Tibial artery (tissue), 4 donors: ENCODE measurements around the gene CREBZF.
A peak's percentile ranks its signal among the peaks of the same experiment; 100 is the strongest.

Experiments used
- DNase-seq, 2 donors: peaks; one replicate each; pipeline ENCODE4 v3.0.0-alpha.2; 2019
- H3K27ac ChIP-seq, 2 donors: fragments of 200-600 bp; sonication (generic) in 1 of 2; 1 replicate in 1 of 2; 2 replicates in 1 of 2; pipeline ENCODE4 v1.5.1; 2018 to 2019; ENCODE audit warnings: mild to moderate bottlenecking in 1 of 2
- H3K27me3 ChIP-seq, 2 donors: fragments of 200-600 bp; sonication (generic) in 1 of 2; one replicate each; pipeline versions ENCODE4 v1.5.1 to v1.6.0; 2016 to 2019
- H3K36me3 ChIP-seq, 3 donors: fragments of 200-600 bp; sonication (generic) in 2 of 3; one replicate each; pipeline ENCODE4 v1.5.1; 2016 to 2019; ENCODE audit warnings: mild to moderate bottlenecking in 2 of 3
- H3K4me1 ChIP-seq, 4 donors: fragments of 200-600 bp; sonication (generic) in 2 of 4; 1 replicate in 3 of 4; 2 replicates in 1 of 4; pipeline ENCODE4 v1.5.1; 2016 to 2019
- H3K4me3 ChIP-seq, 2 donors: fragments of 200-600 bp; sonication (generic) in 1 of 2; 1 replicate in 1 of 2; 2 replicates in 1 of 2; pipeline ENCODE4 v1.5.1; 2018 to 2019; ENCODE audit warnings: mild to moderate bottlenecking in 2 of 2
- H3K9me3 ChIP-seq, 3 donors: fragments of 200-600 bp; sonication (generic) in 1 of 3; one replicate each; pipeline ENCODE4 v1.5.1; 2016 to 2019
- CTCF ChIP-seq, 2 experiments: fragments of 200-600 bp in 1 of 2; fragments of 450-650 bp in 1 of 2; IDR thresholded peaks; one replicate each; pipeline ENCODE4 v1.5.1; 2017 to 2019; ENCODE audit warnings: antibody characterized with exemption in 2 of 2, mild to moderate bottlenecking in 1 of 2, moderate library complexity in 1 of 2
- intact Hi-C: fragments of 100-400 bp; cut with DNase I; formaldehyde crosslinking; loops from one replicate; pipeline ENCODE4 v1.15.0; 2023; ENCODE audit warnings: low total_unique reads

CREBZF gene

GRCh38 chr11:85665733-85666132 is 804 bp upstream of the CREBZF start:
- no peaks in the 10 kb centered on the region for H3K27me3 ChIP-seq
- peaks cover 0 to 26% (median 12%) of the 10 kb centered on the region in 4 donors for H3K4me1 ChIP-seq
- TF ChIP-seq CTCF (IDR thresholded peaks at IDR 0.05) = no peak
- H3K36me3 ChIP-seq = no peaks in the 10 kb centered on the region
- intact Hi-C loops = no loop called here
- H3K9me3 ChIP-seq = no peaks in the 10 kb centered on the region
- no peak overlapping the region for H3K4me3 ChIP-seq
- DNase-seq = no peak
- peak overlapping the region; percentile 96 to 98 for H3K27ac ChIP-seq

GRCh38 chr11:85663753-85664614 is 945 bp downstream of the CREBZF start:
- H3K9me3 ChIP-seq = no peaks in the 10 kb centered on the region
- H3K27me3 ChIP-seq = no peaks in the 10 kb centered on the region
- peak; percentile 82 to 90 for DNase-seq
- intact Hi-C loops = loop anchor here (5.0 kb wide), 1 partner anchor 37 kb away; the partner anchor contains the start of genes DLG2 and TMEM126B
- TF ChIP-seq CTCF (IDR thresholded peaks at IDR 0.05) = peak; percentile 61 to 67
- H3K36me3 ChIP-seq = peaks cover 0 to 8% (median 6%) of the 10 kb centered on the region in 3 donors
- peaks cover 0 to 43% (median 21%) of the 10 kb centered on the region in 4 donors for H3K4me1 ChIP-seq
- H3K27ac ChIP-seq = peak overlapping the region; percentile 96 to 98
- peak overlapping the region; percentile 71 to 95 for H3K4me3 ChIP-seq

GRCh38 chr11:85663080-85663752 is 1.7 kb downstream of the CREBZF start:
- TF ChIP-seq CTCF (IDR thresholded peaks at IDR 0.05) = no peak
- intact Hi-C loops = loop anchor here (5.0 kb wide), 1 partner anchor 36 kb away; the partner anchor contains the start of genes DLG2 and TMEM126B
- no peak for DNase-seq
- Histone ChIP-seq H3K9me3 (no peaks in the 10 kb centered on the region), H3K36me3 (peaks cover 0 to 8% (median 6%) of the 10 kb centered on the region in 3 donors), H3K27me3 (no peaks in the 10 kb centered on the region), H3K4me3 (peak overlapping the region; percentile 71 to 95), H3K4me1 (peaks cover 0 to 51% (median 24%) of the 10 kb centered on the region in 4 donors), H3K27ac (peak overlapping the region; percentile 96 to 98)

- no peaks in the 10 kb centered on the region for H3K9me3 ChIP-seq
- peak overlapping the region in 1 of 2 donors; percentile 96 for H3K27ac ChIP-seq
- peak overlapping the region; percentile 71 to 95 for H3K4me3 ChIP-seq
- peaks cover 0 to 62% (median 26%) of the 10 kb centered on the region in 4 donors for H3K4me1 ChIP-seq
- no peak for TF ChIP-seq CTCF (IDR thresholded peaks at IDR 0.05)
- intact Hi-C loops = loop anchor here (5.0 kb wide), 1 partner anchor 35 kb away; the partner anchor contains the start of genes DLG2 and TMEM126B
- no peaks in the 10 kb centered on the region for H3K27me3 ChIP-seq
- H3K36me3 ChIP-seq = peaks cover 0 to 9% (median 8%) of the 10 kb centered on the region in 3 donors
- no peak for DNase-seq
These were observed 2.8 kb downstream of the CREBZF start for GRCh38 chr11:85661972-85662664.

- no peak for TF ChIP-seq CTCF (IDR thresholded peaks at IDR 0.05)
- no peak for DNase-seq
- intact Hi-C loops = no loop called here
- H3K36me3 ChIP-seq = peaks cover 4 to 26% (median 9%) of the 10 kb centered on the region in 3 donors
- no peak overlapping the region for H3K27ac ChIP-seq
- no peak overlapping the region for H3K4me3 ChIP-seq
- no peaks in the 10 kb centered on the region for H3K9me3 ChIP-seq
- peaks cover 0 to 62% (median 25%) of the 10 kb centered on the region in 4 donors for H3K4me1 ChIP-seq
- no peaks in the 10 kb centered on the region for H3K27me3 ChIP-seq
These were observed 6.7 kb downstream of the CREBZF start for GRCh38 chr11:85658180-85658579.
